GM18499 (cell line): ENCODE data around the gene SRGAP3.

Source experiments
- ATAC-seq: cut with Tn5 transposase; IDR thresholded peaks from one replicate; pipeline ENCODE4 v1.9.1; 2021; ENCODE audit warnings: moderate number of reproducible peaks; ENCODE audit not compliant: insufficient read depth, unreplicated experiment

Gene SRGAP3

GRCh38 chr3:9068051-9068450, 181.4 kb downstream of the SRGAP3 start:
- no peak for ATAC-seq

GRCh38 chr3:9067352-9067975, 182.0 kb downstream of the SRGAP3 start:
- no peak for ATAC-seq

DNA sequence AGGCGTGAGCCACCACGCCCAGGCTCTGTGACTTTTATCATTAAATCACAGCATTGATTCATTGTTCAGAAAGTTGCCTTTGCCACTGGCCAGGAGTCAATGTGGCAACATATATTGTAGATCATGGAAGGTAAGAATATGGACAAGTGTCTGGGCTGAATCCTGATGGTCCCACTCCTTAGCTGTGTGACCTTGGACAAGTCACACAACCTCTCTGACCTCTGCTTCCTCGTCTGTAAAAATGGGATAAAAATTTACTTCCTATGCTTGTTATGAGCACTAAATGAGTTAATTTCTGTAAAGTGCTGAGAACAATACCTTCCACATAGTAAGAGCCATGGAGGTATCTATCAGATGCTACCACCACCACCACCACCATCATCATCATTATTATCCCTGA, 182.7 kb downstream of the SRGAP3 start:
- no peak for ATAC-seq

DNA sequence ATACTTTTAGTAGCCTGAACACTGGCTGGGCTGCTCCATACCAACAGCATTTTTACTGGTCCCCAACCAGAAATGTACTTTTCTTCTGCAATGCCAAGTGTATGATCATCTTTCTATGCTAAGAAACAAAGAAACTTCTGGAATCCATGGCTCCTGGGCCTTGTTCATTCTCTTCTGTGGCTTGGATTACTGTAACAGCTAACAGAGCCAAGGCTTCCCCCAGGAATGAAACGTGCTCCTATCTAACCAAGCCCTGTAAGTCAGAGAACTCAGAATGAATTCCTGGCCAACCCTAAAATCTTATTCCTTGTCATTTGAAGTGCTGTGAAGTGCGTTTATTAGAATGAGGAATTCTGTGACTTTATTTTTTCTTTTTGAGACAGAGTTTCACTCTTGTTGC, 183.3 kb downstream of the SRGAP3 start:
- no peak for ATAC-seq

DNA sequence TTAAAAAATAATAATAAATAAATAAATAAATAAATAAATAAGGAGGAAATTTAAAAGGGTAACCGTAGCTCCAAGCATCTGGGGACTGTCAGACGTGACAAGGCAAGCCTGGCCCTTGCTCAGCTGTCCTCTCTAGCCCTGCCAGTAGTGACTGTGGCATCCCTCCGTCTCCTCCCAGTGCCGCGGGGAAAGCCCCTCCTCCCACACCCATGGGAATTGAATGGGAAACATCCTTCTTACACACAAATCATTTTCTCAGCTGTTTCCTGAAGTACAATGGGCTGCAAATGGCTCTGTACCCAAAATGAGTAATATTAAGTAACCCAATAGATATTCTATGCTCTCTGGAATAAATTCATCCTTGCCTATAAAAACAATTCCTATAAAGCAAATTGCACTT, 184.6 kb downstream of the SRGAP3 start:
- no peak for ATAC-seq

DNA sequence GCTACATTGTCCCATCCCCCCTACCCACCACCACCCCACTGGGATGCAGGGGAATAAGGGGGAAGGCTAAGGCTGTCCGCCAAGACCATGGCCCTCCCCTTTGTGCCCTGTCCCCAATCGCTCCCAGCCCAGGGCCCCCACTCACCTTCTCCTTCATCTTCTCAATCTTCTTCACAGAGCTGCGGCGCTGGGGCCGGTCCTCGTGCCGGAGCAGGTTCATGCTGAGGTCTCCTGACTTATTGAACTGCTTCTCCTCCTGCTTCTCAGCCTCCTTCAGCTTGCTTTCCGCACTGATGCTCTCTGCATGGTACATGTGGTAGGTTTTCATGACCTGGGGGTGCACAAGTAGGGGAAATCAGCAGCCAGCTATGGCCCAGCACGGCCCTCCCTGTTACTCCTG, 185.2 kb downstream of the SRGAP3 start:
- no peak for ATAC-seq

DNA sequence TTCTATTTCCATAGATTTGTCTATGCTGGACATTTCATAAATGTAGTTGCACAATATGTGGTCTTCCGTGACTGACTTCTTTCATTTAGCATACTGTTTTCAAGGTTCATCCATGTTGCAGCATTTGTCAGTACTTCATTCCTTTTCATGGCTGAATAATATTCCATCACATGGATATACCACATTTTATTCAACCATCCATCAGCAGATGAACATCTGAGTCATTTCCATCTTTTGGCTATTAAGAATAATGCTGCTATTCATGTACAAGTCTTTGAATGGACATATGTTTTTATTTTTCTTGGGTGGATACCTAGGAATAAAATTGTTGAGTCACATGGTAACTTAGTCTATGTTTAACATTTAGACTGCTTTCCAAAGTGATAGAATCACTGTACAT, 186.9 kb downstream of the SRGAP3 start:
- no peak for ATAC-seq

DNA sequence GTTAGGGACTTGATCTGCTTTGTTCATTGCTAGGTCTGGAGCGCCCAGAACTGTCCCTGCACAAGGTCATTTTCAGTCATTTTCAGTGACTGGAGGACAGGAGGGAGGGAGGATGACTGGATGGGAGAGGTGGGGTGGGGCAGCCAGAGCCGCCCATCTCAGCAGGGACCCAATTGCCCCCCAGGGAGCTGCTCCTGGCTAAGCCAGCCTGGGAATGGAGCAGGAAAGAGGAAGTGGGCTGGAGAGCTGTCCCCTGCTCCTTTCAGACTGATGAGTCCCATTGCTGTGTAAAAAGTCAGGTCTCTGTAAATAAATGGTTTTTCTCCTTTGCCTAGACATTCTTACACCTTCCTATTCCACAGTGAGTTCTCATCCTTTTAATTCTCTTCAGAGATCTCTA, 187.8 kb downstream of the SRGAP3 start:
- ATAC-seq = no peak

- ATAC-seq = no peak
These were observed 189.7 kb downstream of the SRGAP3 start for GRCh38 chr3:9059489-9060400.

GRCh38 chr3:9056581-9056980, 192.9 kb downstream of the SRGAP3 start:
- ATAC-seq = no peak

GRCh38 chr3:9047452-9048346, 201.7 kb downstream of the SRGAP3 start:
- no peak for ATAC-seq

- ATAC-seq = no peak
These were observed 204.1 kb downstream of the SRGAP3 start for GRCh38 chr3:9045371-9045770.

DNA sequence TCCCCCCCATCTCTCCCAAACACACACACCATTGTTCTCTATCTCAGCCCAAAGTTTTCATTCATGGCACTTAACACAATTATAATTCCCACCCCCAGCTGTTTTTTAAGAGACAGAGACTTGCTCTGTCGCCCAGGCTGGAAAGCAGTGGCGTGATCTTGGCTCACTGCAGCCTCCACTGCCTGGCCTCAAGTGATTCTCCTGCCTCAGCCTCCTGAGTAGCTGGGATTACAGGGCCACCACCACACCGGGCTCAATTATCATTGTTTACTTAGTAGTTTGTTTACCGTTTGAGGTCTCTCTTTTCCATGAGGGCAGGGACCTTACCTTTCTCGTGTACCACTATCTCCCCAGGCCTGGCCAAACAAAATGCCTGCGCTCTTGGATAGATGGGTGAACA, 206.4 kb downstream of the SRGAP3 start:
- ATAC-seq = no peak

- no peak for ATAC-seq
These were observed 207.8 kb downstream of the SRGAP3 start for GRCh38 chr3:9041626-9042025.

DNA sequence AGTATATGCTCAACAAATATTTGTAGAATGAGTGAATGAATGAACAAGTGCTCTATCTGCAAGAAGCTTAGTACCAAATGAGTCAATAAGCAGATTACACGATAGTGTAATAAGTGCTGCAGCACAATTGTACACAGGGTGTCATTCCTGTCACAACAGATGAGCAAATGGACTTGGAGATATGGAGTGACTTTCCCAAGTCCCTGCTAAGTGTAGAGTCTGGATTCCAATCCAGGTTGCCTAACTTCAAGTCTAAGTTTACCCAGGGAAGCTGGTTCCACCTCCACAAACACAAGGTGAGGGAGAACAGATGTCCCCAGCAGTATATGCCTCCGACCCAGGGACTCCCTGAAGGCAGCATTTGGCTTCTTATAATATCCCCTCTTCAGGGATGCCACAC, 208.4 kb downstream of the SRGAP3 start:
- no peak for ATAC-seq

- no peak for ATAC-seq
These were observed 212.2 kb downstream of the SRGAP3 start for GRCh38 chr3:9037144-9037711.

- ATAC-seq = no peak
These were observed 212.9 kb downstream of the SRGAP3 start for GRCh38 chr3:9036404-9037131.

GRCh38 chr3:9035961-9036360, 213.5 kb downstream of the SRGAP3 start:
- ATAC-seq = no peak

GRCh38 chr3:9035473-9035872, 214.0 kb downstream of the SRGAP3 start:
- ATAC-seq = no peak

- no peak for ATAC-seq
These were observed 215.6 kb downstream of the SRGAP3 start for GRCh38 chr3:9033867-9034266.
